ENCODE measurements around the gene DXO. TPM values are rescaled to one million over a fixed set of nuclear protein-coding genes. Genes with fewer than 3 reads are reported as not detected.

Gene DXO
- total and polyA plus RNA-seq, 4 experiments from 2014 or later: 10.8 to 30.3 (median 19.8) TPM

DNA sequence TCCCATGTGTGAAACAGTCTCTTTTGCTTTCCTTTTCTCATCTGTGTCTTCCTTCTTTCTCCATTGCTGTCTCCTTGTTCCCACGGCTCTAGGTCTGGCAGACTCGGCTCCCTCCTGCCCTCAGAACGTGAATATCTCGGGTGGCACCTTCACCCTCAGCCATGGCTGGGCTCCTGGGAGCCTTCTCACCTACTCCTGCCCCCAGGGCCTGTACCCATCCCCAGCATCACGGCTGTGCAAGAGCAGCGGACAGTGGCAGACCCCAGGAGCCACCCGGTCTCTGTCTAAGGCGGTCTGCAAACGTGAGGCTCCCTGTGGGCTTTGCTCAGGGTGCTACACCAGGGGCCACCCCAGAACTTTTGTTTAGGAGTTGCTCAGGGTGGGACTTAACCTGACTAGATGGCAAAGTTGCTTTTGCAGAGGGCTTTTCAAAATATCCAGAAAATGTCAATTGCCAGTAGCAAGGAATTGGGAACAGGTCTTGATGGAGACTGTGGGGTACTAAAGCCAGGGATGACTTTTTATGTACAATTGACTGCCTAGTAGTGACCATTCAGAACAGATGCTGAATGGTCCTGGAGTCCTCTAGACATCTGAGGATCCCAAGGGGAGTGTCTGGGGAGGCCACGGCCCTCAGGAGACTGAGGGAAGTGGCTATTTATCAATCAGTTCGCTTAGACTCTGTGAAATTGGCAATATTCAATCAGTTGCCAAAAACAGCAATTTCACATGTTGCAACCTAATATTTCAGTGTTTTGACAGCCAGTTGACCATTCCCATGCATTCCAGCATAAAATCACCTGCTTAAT is 43.9 kb downstream of the DXO start:
- no peak for DNase-seq
- Histone ChIP-seq H3K27me3 (ENCODE audit: insufficient read depth, low read length) (no peaks in the 10 kb centered on the region), H3K4me3 (ENCODE audit: low read length in 2 of 2) (no peak overlapping the region), H3K27ac (ENCODE audit: low read depth, low read length) (no peak overlapping the region), H3K4me1 (ENCODE audit: insufficient read depth, low read length) (no peaks in the 10 kb centered on the region), H3K36me3 (ENCODE audit: insufficient read depth, low read length) (no peaks in the 10 kb centered on the region), H3K9me3 (ENCODE audit: control insufficient read depth in 1 of 2, low read length in 2 of 2) (no peaks in the 10 kb centered on the region)
- intact Hi-C loops (cut with micrococcal nuclease): no loop called here
- POLR2A ChIA-PET (ENCODE audit: partially characterized antibody): no interaction called here
- Mint-ChIP-seq H3K9me3 (no peaks in the 10 kb centered on the region), H3K27me3 (peaks cover 0 to 1% of the 10 kb centered on the region in 2 donors), H3K27ac (no peak overlapping the region), H3K4me3 (no peak overlapping the region), H3K36me3 (no peaks in the 10 kb centered on the region), H3K4me1 (no peaks in the 10 kb centered on the region)
- CTCF ChIA-PET (ENCODE audit: partially characterized antibody): no interaction called here

DNA sequence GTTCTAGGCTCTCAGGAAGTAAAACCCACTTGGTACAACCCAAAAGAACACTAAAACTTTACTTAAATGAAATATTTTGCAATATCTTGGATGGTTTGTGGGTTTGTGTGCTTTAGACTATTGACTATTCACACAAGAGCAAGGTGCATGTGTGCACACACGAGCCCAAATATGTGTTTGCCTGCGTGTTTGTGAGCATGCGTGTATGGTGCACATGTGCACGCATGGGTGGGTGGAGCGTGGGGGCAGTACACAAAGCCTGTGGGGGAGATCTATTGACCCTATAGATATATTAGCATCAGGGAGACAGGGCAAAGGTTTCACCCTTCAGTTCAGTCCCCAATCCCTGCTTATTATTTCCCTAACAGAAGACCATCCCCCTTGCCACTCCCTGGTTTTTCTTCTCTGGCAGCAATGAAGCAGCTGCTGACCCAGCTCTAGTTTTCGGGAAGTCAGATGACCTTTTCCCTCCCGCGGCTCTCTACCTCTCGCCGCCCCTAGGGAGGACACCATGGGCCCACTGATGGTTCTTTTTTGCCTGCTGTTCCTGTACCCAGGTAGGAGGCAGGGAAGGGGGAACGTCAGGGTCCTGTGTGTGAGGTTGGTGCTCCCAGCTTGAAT is 44.6 kb downstream of the DXO start, which contains the start of gene C2:
C2 (plus strand) TSS at position 476 of the 621 bp plus-strand sequence; CDS start at position 512, 36 bp downstream.
- Mint-ChIP-seq H3K27ac (no peak within 1 kb of the TSS), H3K4me3 (no peak within 1 kb of the TSS), H3K9me3 (no peaks in the 10 kb centered on the region), H3K4me1 (no peaks in the 10 kb centered on the region), H3K36me3 (no peaks in the 10 kb centered on the region), H3K27me3 (peaks cover 0 to 1% of the 10 kb centered on the region in 2 donors)
- CTCF ChIA-PET (ENCODE audit: partially characterized antibody): no interaction called here
- Histone ChIP-seq H3K36me3 (ENCODE audit: insufficient read depth, low read length) (no peaks in the 10 kb centered on the region), H3K27me3 (ENCODE audit: insufficient read depth, low read length) (no peaks in the 10 kb centered on the region), H3K9me3 (ENCODE audit: control insufficient read depth in 1 of 2, low read length in 2 of 2) (no peaks in the 10 kb centered on the region), H3K4me3 (ENCODE audit: low read length in 2 of 2) (no peak within 1 kb of the TSS), H3K27ac (ENCODE audit: low read depth, low read length) (no peak within 1 kb of the TSS), H3K4me1 (ENCODE audit: insufficient read depth, low read length) (no peaks in the 10 kb centered on the region)
- POLR2A ChIA-PET (ENCODE audit: partially characterized antibody): no interaction called here
- intact Hi-C loops (cut with micrococcal nuclease): no loop called here
- no peak for DNase-seq

DNA sequence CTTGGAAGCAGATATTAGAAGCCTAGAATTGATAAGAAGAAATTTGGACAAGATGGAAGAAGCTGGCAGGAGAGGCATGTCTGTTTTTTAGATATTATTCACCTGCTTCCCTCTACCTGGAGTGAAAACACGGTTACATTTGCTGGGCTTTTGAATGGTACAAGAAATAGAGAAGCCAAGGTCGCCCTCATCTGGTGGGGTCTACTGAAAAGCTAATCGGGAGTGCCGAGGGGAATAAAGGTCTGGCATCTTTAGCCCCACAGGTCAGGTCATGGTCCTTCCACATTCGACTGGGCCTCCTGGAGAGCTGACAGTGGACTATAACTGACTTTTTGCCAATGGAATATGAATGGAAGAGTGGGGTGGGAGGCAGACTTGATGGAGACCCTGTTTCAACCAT is 49.0 kb downstream of the DXO start:
- Mint-ChIP-seq H3K27me3 (no peaks in the 10 kb centered on the region), H3K4me3 (no peak overlapping the region), H3K9me3 (no peaks in the 10 kb centered on the region), H3K36me3 (no peaks in the 10 kb centered on the region), H3K4me1 (no peaks in the 10 kb centered on the region), H3K27ac (peak overlapping the region in 1 of 7 donors; percentile 7)
- Histone ChIP-seq H3K4me1 (ENCODE audit: insufficient read depth, low read length) (no peaks in the 10 kb centered on the region), H3K4me3 (ENCODE audit: low read length in 2 of 2) (no peak overlapping the region), H3K27me3 (ENCODE audit: insufficient read depth, low read length) (no peaks in the 10 kb centered on the region), H3K9me3 (ENCODE audit: control insufficient read depth in 1 of 2, low read length in 2 of 2) (no peaks in the 10 kb centered on the region), H3K36me3 (ENCODE audit: insufficient read depth, low read length) (no peaks in the 10 kb centered on the region), H3K27ac (ENCODE audit: low read depth, low read length) (no peak overlapping the region)
- ChIA-PET POLR2A (ENCODE audit: partially characterized antibody) (no interaction called here), CTCF (ENCODE audit: partially characterized antibody) (interaction anchor here (1.3 to 1.5 kb wide), 2 partner anchors 33 to 193 kb away, joined by 3 to 4 read pairs; no protein-coding TSS in a partner anchor)
- DNase-seq: peak in 1 of 5 donors; percentile 19
- intact Hi-C loops (cut with micrococcal nuclease): no loop called here

DNA sequence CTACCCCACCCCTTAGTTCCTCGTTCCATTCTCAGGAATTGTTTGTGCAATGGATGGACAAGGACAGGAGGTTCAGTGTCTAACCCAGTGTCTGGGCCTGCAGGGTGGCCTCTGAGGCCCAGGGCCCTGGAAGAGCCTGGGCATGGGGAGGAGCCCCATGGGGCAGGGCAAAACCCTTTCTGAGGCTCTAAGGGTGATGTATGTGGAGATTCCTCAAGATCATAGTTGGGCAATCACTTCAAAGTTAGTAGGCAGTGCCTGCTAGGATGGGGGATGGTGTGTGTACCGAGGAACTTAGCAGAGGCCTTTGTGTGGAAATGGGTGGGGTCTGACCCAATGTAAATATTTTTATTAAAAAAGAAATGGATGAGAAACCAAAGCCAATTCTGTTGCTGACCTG is 51.1 kb downstream of the DXO start:
- no peaks in the 10 kb centered on the region for H3K4me1 Mint-ChIP-seq
- no peaks in the 10 kb centered on the region for H3K9me3 Mint-ChIP-seq
- no peaks in the 10 kb centered on the region for H3K27me3 ChIP-seq (ENCODE audit: insufficient read depth, low read length)
- H3K36me3 ChIP-seq (ENCODE audit: insufficient read depth, low read length): no peaks in the 10 kb centered on the region
- H3K4me3 Mint-ChIP-seq: no peak overlapping the region
- H3K27ac Mint-ChIP-seq: no peak overlapping the region
- H3K27ac ChIP-seq (ENCODE audit: low read depth, low read length): no peak overlapping the region
- H3K4me1 ChIP-seq (ENCODE audit: insufficient read depth, low read length): no peaks in the 10 kb centered on the region
- no peak overlapping the region for H3K4me3 ChIP-seq (ENCODE audit: low read length in 2 of 2)
- POLR2A ChIA-PET (ENCODE audit: partially characterized antibody): no interaction called here
- intact Hi-C loops (cut with micrococcal nuclease): no loop called here
- CTCF ChIA-PET (ENCODE audit: partially characterized antibody): interaction anchor here (1.5 kb wide), 1 partner anchor 32 kb away, joined by 5 read pairs; no protein-coding TSS in a partner anchor
- H3K27me3 Mint-ChIP-seq: peaks cover 0 to 3% of the 10 kb centered on the region in 2 donors
- no peaks in the 10 kb centered on the region for H3K36me3 Mint-ChIP-seq
- no peak for DNase-seq
- no peaks in the 10 kb centered on the region for H3K9me3 ChIP-seq (ENCODE audit: control insufficient read depth in 1 of 2, low read length in 2 of 2)

Small RNAs within 50 kb of the gene (microRNA-seq; reads per million reads assigned to microRNA genes)
- gene MIR1236 (ENCODE audit: borderline microRNAs expressed, borderline number of aligned reads, borderline replicate concordance): not detected

Other genes with a start within 250 kb of the DXO start
Only the 30 nearest of the 33 such genes appear.
- gene MSH5, start 232.1 kb downstream of the DXO start, total RNA-seq: 10 to 100 TPM; 11.4 to 12.1 TPM
- 1 to 10 TPM in 1 of 2 donors, under 1 TPM in 1; 0.95 to 3.2 TPM for gene MSH5, start 232.1 kb downstream of the DXO start, polyA plus RNA-seq
- gene SAPCD1, start 209.5 kb downstream of the DXO start, total RNA-seq: 1 to 10 TPM; 2.7 to 3.7 TPM
- gene SAPCD1, start 209.5 kb downstream of the DXO start, polyA plus RNA-seq: under 1 TPM in 1 of 2 donors, not detected in 1; 0.89 TPM
- 1 to 10 TPM; 1.0 to 1.7 TPM for gene VWA7, start 194.8 kb downstream of the DXO start, total RNA-seq
- gene VWA7, start 194.8 kb downstream of the DXO start, polyA plus RNA-seq: 1 to 10 TPM in 1 of 2 donors, under 1 TPM in 1; 1.00 to 2.5 TPM
- gene VARS1, start 176.4 kb downstream of the DXO start, total RNA-seq: 10 to 100 TPM; 39.6 to 46.8 TPM
- 10 to 100 TPM; 43.4 to 45.9 TPM for gene VARS1, start 176.4 kb downstream of the DXO start, polyA plus RNA-seq
- 10 to 100 TPM; 30.0 to 34.6 TPM for gene LSM2, start 165.2 kb downstream of the DXO start, total RNA-seq
- gene LSM2, start 165.2 kb downstream of the DXO start, polyA plus RNA-seq: 10 to 100 TPM; 67.4 to 80.4 TPM
- 1 to 10 TPM; 8.2 to 8.3 TPM for gene HSPA1L, start 156.9 kb downstream of the DXO start, total RNA-seq
- 1 to 10 TPM; 1.1 to 4.4 TPM for gene HSPA1L, start 156.9 kb downstream of the DXO start, polyA plus RNA-seq
- gene HSPA1A, start 156.6 kb downstream of the DXO start, total RNA-seq: 10 to 100 TPM; 69.9 to 71.5 TPM
- gene HSPA1A, start 156.6 kb downstream of the DXO start, polyA plus RNA-seq: 10 to 100 TPM; 14.6 to 71.9 TPM
- 10 to 100 TPM; 58.0 to 60.8 TPM for gene HSPA1B, start 144.4 kb downstream of the DXO start, total RNA-seq
- gene HSPA1B, start 144.4 kb downstream of the DXO start, polyA plus RNA-seq: 1 to 10 TPM; 1.9 to 5.3 TPM
- 10 to 100 TPM; 19.6 to 21.1 TPM for gene NEU1, start 109.3 kb downstream of the DXO start, total RNA-seq
- 10 to 100 TPM; 22.5 to 23.4 TPM for gene NEU1, start 109.3 kb downstream of the DXO start, polyA plus RNA-seq
- not detected for gene SLC44A4, start 93.1 kb downstream of the DXO start, total RNA-seq
- gene SLC44A4, start 93.1 kb downstream of the DXO start, polyA plus RNA-seq: under 1 TPM in 1 of 2 donors, not detected in 1; 0.11 TPM
- 10 to 100 TPM; 79.1 to 82.1 TPM for gene EHMT2, start 74.4 kb downstream of the DXO start, total RNA-seq
- gene EHMT2, start 74.4 kb downstream of the DXO start, polyA plus RNA-seq: 10 to 100 TPM; 24.1 to 47.9 TPM
- gene ZBTB12, start 70.1 kb downstream of the DXO start, total RNA-seq: 1 to 10 TPM; 2.4 to 2.5 TPM
- not detected for gene ZBTB12, start 70.1 kb downstream of the DXO start, polyA plus RNA-seq
- gene C2, start 44.4 kb downstream of the DXO start, total RNA-seq: 1 to 10 TPM; 2.1 to 3.2 TPM
- not detected for gene C2, start 44.4 kb downstream of the DXO start, polyA plus RNA-seq
- under 1 TPM in 1 of 2 experiments, not detected in 1; 0.64 TPM for gene CFB, start 26.0 kb downstream of the DXO start, total RNA-seq
- gene CFB, start 26.0 kb downstream of the DXO start, polyA plus RNA-seq: not detected
- 10 to 100 TPM; 45.8 to 49.0 TPM for gene NELFE, start 13.2 kb downstream of the DXO start, total RNA-seq
- 10 to 100 TPM; 67.0 to 78.5 TPM for gene NELFE, start 13.2 kb downstream of the DXO start, polyA plus RNA-seq
- gene SKIC2, start 13.0 kb downstream of the DXO start, total RNA-seq: 100 to 1,000 TPM; 117 to 119 TPM
- gene SKIC2, start 13.0 kb downstream of the DXO start, polyA plus RNA-seq: 10 to 100 TPM; 21.8 to 23.0 TPM
- gene C4A, start 9.9 kb upstream of the DXO start, total RNA-seq: 1 to 10 TPM; 6.7 to 9.8 TPM
- gene C4A, start 9.9 kb upstream of the DXO start, polyA plus RNA-seq: under 1 TPM in 1 of 2 donors, not detected in 1; 0.17 TPM
- 1 to 10 TPM; 5.0 to 5.8 TPM for gene C4B, start 42.7 kb upstream of the DXO start, total RNA-seq
- under 1 TPM in 1 of 2 donors, not detected in 1; 0.36 TPM for gene C4B, start 42.7 kb upstream of the DXO start, polyA plus RNA-seq
- under 1 TPM; 0.39 to 0.61 TPM for gene CYP21A2, start 66.3 kb upstream of the DXO start, total RNA-seq
- gene CYP21A2, start 66.3 kb upstream of the DXO start, polyA plus RNA-seq: not detected
- gene TNXB, start 137.2 kb upstream of the DXO start, total RNA-seq: 10 to 100 TPM; 16.5 to 22.4 TPM
- gene TNXB, start 137.2 kb upstream of the DXO start, polyA plus RNA-seq: under 1 TPM in 1 of 2 donors, not detected in 1; 0.31 TPM
- gene ATF6B, start 156.1 kb upstream of the DXO start, total RNA-seq: 100 to 1,000 TPM; 151 to 154 TPM
- gene ATF6B, start 156.1 kb upstream of the DXO start, polyA plus RNA-seq: 10 to 100 TPM; 11.4 to 27.7 TPM
- gene FKBPL, start 158.2 kb upstream of the DXO start, total RNA-seq: 1 to 10 TPM; 2.2 to 2.8 TPM
- 1 to 10 TPM; 2.0 to 3.0 TPM for gene FKBPL, start 158.2 kb upstream of the DXO start, polyA plus RNA-seq
- 1 to 10 TPM; 1.5 to 1.9 TPM for gene PRRT1, start 179.8 kb upstream of the DXO start, total RNA-seq
- under 1 TPM in 1 of 2 donors, not detected in 1; 0.60 TPM for gene PRRT1, start 179.8 kb upstream of the DXO start, polyA plus RNA-seq
- gene PPT2, start 182.0 kb upstream of the DXO start, total RNA-seq: 10 to 100 TPM; 12.7 to 15.4 TPM
- gene PPT2, start 182.0 kb upstream of the DXO start, polyA plus RNA-seq: 1 to 10 TPM; 3.8 TPM
- gene EGFL8, start 192.5 kb upstream of the DXO start, total RNA-seq: 10 to 100 TPM; 16.6 TPM
- gene EGFL8, start 192.5 kb upstream of the DXO start, polyA plus RNA-seq: under 1 TPM in 1 of 2 donors, not detected in 1; 0.23 TPM
- 10 to 100 TPM; 32.2 to 32.8 TPM for gene AGPAT1, start 203.9 kb upstream of the DXO start, total RNA-seq
- gene AGPAT1, start 203.9 kb upstream of the DXO start, polyA plus RNA-seq: 10 to 100 TPM; 15.3 to 16.4 TPM
- 10 to 100 TPM; 44.2 to 47.7 TPM for gene RNF5, start 206.3 kb upstream of the DXO start, total RNA-seq
- gene RNF5, start 206.3 kb upstream of the DXO start, polyA plus RNA-seq: 100 to 1,000 TPM; 102 to 129 TPM
- gene AGER, start 212.1 kb upstream of the DXO start, total RNA-seq: 10 to 100 TPM; 74.8 to 77.3 TPM
- gene AGER, start 212.1 kb upstream of the DXO start, polyA plus RNA-seq: under 1 TPM in 1 of 2 donors, not detected in 1; 0.62 TPM
- gene PBX2, start 218.1 kb upstream of the DXO start, total RNA-seq: 100 to 1,000 TPM; 188 to 192 TPM
- 1 to 10 TPM in 1 of 2 donors, under 1 TPM in 1; 0.57 to 1.8 TPM for gene PBX2, start 218.1 kb upstream of the DXO start, polyA plus RNA-seq
- 100 to 1,000 TPM; 309 to 313 TPM for gene GPSM3, start 220.5 kb upstream of the DXO start, total RNA-seq
- gene GPSM3, start 220.5 kb upstream of the DXO start, polyA plus RNA-seq: 100 to 1,000 TPM; 110 to 165 TPM